Measurements from ENCODE around the gene BLVRB. TPM values are rescaled to one million over a fixed set of nuclear protein-coding genes. Genes with fewer than 3 reads are reported as not detected.

Gene BLVRB
- total and polyA plus RNA-seq, 9 of the 15 experiments (the other 6 are each of a cell fraction or from before 2014, with no cell fraction given) = 81.1 to 749 (median 331) TPM

DNA sequence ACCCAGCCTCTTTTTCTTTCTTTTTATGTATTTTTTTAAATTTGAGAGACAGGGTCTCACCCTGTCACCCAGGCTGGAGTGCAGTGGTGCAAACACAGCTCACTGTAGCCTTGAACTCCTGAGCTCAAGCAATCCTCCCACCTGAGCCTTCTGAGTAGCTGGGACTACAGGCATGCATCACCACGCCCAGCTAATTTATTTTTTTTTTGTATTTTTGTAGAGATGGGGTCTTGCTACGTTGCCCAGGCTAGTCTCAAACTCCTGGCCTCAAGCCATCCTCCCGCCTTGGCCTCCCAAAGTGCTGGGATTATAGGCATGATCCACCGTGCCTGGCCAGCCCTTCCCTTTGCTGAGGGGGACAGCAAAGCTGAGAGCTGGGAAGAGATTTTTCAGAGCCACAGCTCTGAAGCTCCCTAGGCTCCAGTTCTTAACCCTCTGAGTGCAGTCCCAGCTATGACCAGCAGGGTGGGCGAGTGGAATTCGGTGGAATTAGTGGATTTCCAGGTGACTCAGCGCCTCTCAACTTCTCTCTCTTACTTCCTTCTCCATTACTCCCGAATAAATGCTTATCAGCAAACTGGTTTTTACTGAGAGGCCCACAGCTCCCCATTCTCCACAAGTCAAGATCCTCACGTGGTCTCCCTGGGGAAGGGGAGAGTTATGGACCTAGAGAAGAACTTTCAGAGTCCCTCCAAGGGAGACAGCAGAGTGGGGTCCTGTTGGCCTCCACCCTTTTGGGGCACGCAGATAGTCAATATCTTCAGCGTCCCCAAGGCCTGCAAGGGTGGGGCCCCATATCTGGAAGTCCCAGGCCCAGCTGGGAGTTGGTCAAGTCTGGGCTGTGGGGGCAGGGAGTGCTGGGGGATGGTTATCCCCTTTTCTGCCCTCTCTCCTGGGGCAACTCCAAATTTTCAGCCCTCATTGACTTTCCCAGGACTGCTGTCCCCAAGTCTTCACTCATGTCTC, 1.2 kb downstream of the BLVRB start (continued):
- TF ChIP-seq CUX1 (CRISPR knock-in tag; IDR thresholded peaks at IDR 0.05) (peak; percentile 88), CTBP1 (IDR thresholded peaks at IDR 0.05; ENCODE audit: borderline replicate concordance) (peak; percentile 68), FIP1L1 (IDR thresholded peaks at IDR 0.05; ENCODE audit: low read depth, low read length, poor library complexity, severe bottlenecking) (no peak), CTCF (IDR thresholded peaks at IDR 0.05 in 2 of 3, conservative IDR thresholded peaks at IDR 0.05 in 1 of 3; ENCODE audit: insufficient read depth in 2 of 3, low read depth in 1 of 3, low read length in 3 of 3) (peak; percentile 85 to 91 (median 91)), GATA2 (CRISPR knock-in tag; IDR thresholded peaks at IDR 0.05) (peak; percentile 90), E2F4 (CRISPR knock-in tag; IDR thresholded peaks at IDR 0.05; ENCODE audit: low read depth) (no peak), MBD2 (IDR thresholded peaks at IDR 0.05; ENCODE audit: borderline replicate concordance, low read depth) (peak; percentile 85), TBL1XR1 (IDR thresholded peaks at IDR 0.05; ENCODE audit: low read length in 2 of 2) (peak; percentile 86 to 91), ZNF124 (CRISPR knock-in tag; IDR thresholded peaks at IDR 0.05) (no peak), RFX7 (CRISPR knock-in tag; IDR thresholded peaks at IDR 0.05) (no peak), CEBPG (CRISPR knock-in tag; IDR thresholded peaks at IDR 0.05) (no peak), CEBPG (tag; conservative IDR thresholded peaks at IDR 0.05 in 1 of 2, IDR thresholded peaks at IDR 0.05 in 1 of 2) (no peak)
- TF ChIP-seq, protein P1, sequence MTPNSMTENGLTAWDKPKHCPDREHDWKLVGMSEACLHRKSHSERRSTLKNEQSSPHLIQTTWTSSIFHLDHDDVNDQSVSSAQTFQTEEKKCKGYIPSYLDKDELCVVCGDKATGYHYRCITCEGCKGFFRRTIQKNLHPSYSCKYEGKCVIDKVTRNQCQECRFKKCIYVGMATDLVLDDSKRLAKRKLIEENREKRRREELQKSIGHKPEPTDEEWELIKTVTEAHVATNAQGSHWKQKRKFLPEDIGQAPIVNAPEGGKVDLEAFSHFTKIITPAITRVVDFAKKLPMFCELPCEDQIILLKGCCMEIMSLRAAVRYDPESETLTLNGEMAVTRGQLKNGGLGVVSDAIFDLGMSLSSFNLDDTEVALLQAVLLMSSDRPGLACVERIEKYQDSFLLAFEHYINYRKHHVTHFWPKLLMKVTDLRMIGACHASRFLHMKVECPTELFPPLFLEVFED (CRISPR knock-in tag; conservative IDR thresholded peaks at IDR 0.05) = no peak
- TF ChIP-seq, protein P2, sequence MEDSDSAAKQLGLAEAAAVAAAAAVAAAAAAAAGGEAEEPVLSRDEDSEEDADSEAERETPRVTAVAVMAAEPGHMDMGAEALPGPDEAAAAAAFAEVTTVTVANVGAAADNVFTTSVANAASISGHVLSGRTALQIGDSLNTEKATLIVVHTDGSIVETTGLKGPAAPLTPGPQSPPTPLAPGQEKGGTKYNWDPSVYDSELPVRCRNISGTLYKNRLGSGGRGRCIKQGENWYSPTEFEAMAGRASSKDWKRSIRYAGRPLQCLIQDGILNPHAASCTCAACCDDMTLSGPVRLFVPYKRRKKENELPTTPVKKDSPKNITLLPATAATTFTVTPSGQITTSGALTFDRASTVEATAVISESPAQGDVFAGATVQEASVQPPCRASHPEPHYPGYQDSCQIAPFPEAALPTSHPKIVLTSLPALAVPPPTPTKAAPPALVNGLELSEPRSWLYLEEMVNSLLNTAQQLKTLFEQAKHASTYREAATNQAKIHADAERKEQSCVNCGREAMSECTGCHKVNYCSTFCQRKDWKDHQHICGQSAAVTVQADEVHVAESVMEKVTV (CRISPR knock-in tag; IDR thresholded peaks at IDR 0.05) = peak; percentile 38; the same call in 1 of the 2 replicates

All from K562 (cell line).